GM12878 (cell line): ENCODE data around the gene OIT3. TPM values are rescaled to one million over a fixed set of nuclear protein-coding genes. Genes with fewer than 3 reads are reported as not detected.

ENCODE experiments used
- ATAC-seq: fragments of 200-7000 bp; cut with Tn5 transposase; 3 replicates; pipeline ENCODE4 v1.9.1; 2020; ENCODE audit warnings: mild to moderate bottlenecking, moderate library complexity
- BruUV-seq: library from RNA; stranded (reverse); fragments of 400-500 nt; replicated peaks from 2 replicates; lab custom pipeline; 2021; lab: Mats Ljungman, UMichigan
- CTCF ChIA-PET: fragments of 300-600 bp; sonication (Branson Sonifier 250); formaldehyde crosslinking; extraction: SDS; loops from one replicate; lab custom pipeline; 2021; ENCODE audit warnings: inconsistent platforms; lab: Yijun Ruan, JAX
- POLR2A ChIA-PET: fragments of 350-600 bp; formaldehyde crosslinking; extraction: SDS; loops from one replicate; lab custom pipeline; 2021; ENCODE audit warnings: inconsistent platforms; lab: Charles Lee
- RAD21 ChIA-PET: fragments of 300-600 bp; sonication (Branson Sonifier 250); formaldehyde crosslinking; loops from one replicate; lab custom pipeline; 2023; ENCODE audit warnings: antibody characterized with exemption; ENCODE audit not compliant: unreplicated experiment; lab: Charles Lee
- SMC1A ChIA-PET: fragments of 300-600 bp; sonication (Branson Sonifier 250); formaldehyde crosslinking; loops from one replicate; lab custom pipeline; 2023; ENCODE audit not compliant: unreplicated experiment, uncharacterized antibody; lab: Charles Lee
- DNase-seq: peaks from one replicate; pipeline ENCODE4 v3.0.0-alpha.2; 2011; ENCODE audit warnings: low read depth, low spot score
- FAIRE-seq: peaks from 3 replicates; lab custom pipeline; 2011; peaks lifted over from hg19 to GRCh38; lab: Jason Lieb, UNC
- H2AFZ ChIP-seq: 2 replicates; pipeline ENCODE4 v1.6.0; 2011; ENCODE audit warnings: low read depth, low read length, control low read depth; ENCODE audit not compliant: control insufficient read depth
- H3K27ac ChIP-seq: 2 replicates; pipeline ENCODE4 v1.5.1; 2011; ENCODE audit warnings: control low read depth; ENCODE audit not compliant: control insufficient read depth, insufficient read depth
- H3K27me3 ChIP-seq, 2 experiments: replicated peaks in 1 of 2; 2 replicates each; pipeline versions ENCODE4 v1.6.0 to v1.6.1; 2011; ENCODE audit warnings: low read length in 1 of 2; ENCODE audit not compliant: control insufficient read depth in 2 of 2, insufficient read depth in 2 of 2
- H3K36me3 ChIP-seq, 2 experiments: 2 replicates each; pipeline ENCODE4 v1.5.1; 2011; ENCODE audit warnings: low read length in 1 of 2; ENCODE audit not compliant: control insufficient read depth in 2 of 2, insufficient read depth in 2 of 2
- H3K4me1 ChIP-seq: 2 replicates; pipeline ENCODE4 v1.6.1; 2011; ENCODE audit warnings: mild to moderate bottlenecking, low read length, moderate library complexity, mixed read lengths; ENCODE audit not compliant: control insufficient read depth, insufficient read depth
- H3K4me2 ChIP-seq: 2 replicates; pipeline ENCODE4 v1.6.0; 2011; ENCODE audit warnings: control low read depth; ENCODE audit not compliant: control insufficient read depth, insufficient read depth
- H3K4me3 ChIP-seq: fragments of 200-600 bp; sonication (generic); 2 replicates; pipeline ENCODE4 v1.5.1; 2016
- H3K79me2 ChIP-seq: 2 replicates; pipeline ENCODE4 v1.6.0; 2011; ENCODE audit warnings: low read length; ENCODE audit not compliant: control insufficient read depth, insufficient read depth
- H3K9ac ChIP-seq: 2 replicates; pipeline ENCODE4 v1.8.0; 2011; ENCODE audit warnings: low read length, control low read depth, mixed read lengths; ENCODE audit not compliant: control insufficient read depth, insufficient read depth
- H3K9me3 ChIP-seq: replicated peaks from 3 replicates; pipeline ENCODE4 v1.5.1; 2011; ENCODE audit warnings: mild to moderate bottlenecking, low read length; ENCODE audit not compliant: control insufficient read depth, insufficient read depth
- H4K20me1 ChIP-seq: 2 replicates; pipeline ENCODE4 v1.6.0; 2011; ENCODE audit not compliant: control insufficient read depth, insufficient read depth
- CBX3 ChIP-seq: fragments of 200-600 bp; sonication (generic); IDR thresholded peaks from 2 replicates; pipeline ENCODE4 v1.6.1; 2016; ENCODE audit warnings: low read depth, borderline replicate concordance
- IRF5 ChIP-seq: fragments of 450-650 bp; IDR thresholded peaks from 2 replicates; pipeline ENCODE4 v1.6.1; 2017; ENCODE audit warnings: borderline replicate concordance
- MXI1 ChIP-seq: fragments of 150-350 bp; IDR thresholded peaks from 2 replicates; pipeline ENCODE4 v1.6.1; 2011; ENCODE audit warnings: low read depth, mild to moderate bottlenecking, inconsistent platforms, low read length, improper control_type of control experiment
- RELB ChIP-seq: fragments of 450-650 bp; IDR thresholded peaks from 2 replicates; pipeline ENCODE4 v1.6.1; 2017; ENCODE audit warnings: low read depth, mild to moderate bottlenecking, moderate library complexity
- YY1 ChIP-seq: IDR thresholded peaks from 2 replicates; pipeline ENCODE4 v1.6.1; 2011; ENCODE audit warnings: low read depth, mild to moderate bottlenecking, low read length
- ZBTB11 ChIP-seq: fragments of 450-650 bp; formaldehyde crosslinking; IDR thresholded peaks from 2 replicates; pipeline ENCODE4 v1.5.0; 2022; ENCODE audit warnings: mild to moderate bottlenecking, missing genetic modification characterization
- ZZZ3 ChIP-seq: IDR thresholded peaks from 2 replicates; pipeline ENCODE4 v1.6.1; 2011; ENCODE audit warnings: low read depth; ENCODE audit not compliant: control insufficient read depth, insufficient read length
- WGBS: methylation state at CpG from one replicate; pipeline ENCODE4 v1.1.6; 2016; ENCODE audit warnings: low lambda C conversion rate; ENCODE audit not compliant: insufficient replicate concordance, insufficient coverage; ENCODE audit errors: missing lambda C conversion rate; 5-methylcytosine and 5-hydroxymethylcytosine counted together
- in situ Hi-C: fragments of 300-500 bp; cut with MboI; formaldehyde crosslinking; loops from 9 replicates; pipeline ENCODE4 v1.14.3; 2018; ENCODE audit warnings: mixed read lengths
- intact Hi-C: fragments of 100-400 bp; cut with micrococcal nuclease; formaldehyde crosslinking; loops from one replicate; pipeline ENCODE4 v1.14.2; 2022; ENCODE audit not compliant: unreplicated experiment
- polyA plus RNA-seq, 11 experiments: library from polyadenylated mRNA; depleted of rRNA in 4 of 11; unstranded in 6 of 11; stranded (reverse) in 5 of 11; fragments of >200 nt; fragmentation: Nextera tagmentation in 4 of 11; fragmentation: Illumina TruSeq in 1 of 11; extraction: Ambion mirVana in 4 of 11; extraction: Trizol in 1 of 11; gene quantifications; 1 replicate in 1 of 11; 2 replicates in 10 of 11; pipeline versions ENCODE4 v1.2.1 to v1.2.3, GENCODE V29; 2011 to 2016; ENCODE audit warnings: inconsistent platforms in 2 of 11, missing spikeins in 2 of 11, low read depth in 1 of 11
- total RNA-seq, 4 experiments: library from RNA; depleted of rRNA in 3 of 4; stranded (reverse); fragments of >200 nt in 3 of 4; fragmentation: Illumina TruSeq in 1 of 4; extraction: Trizol in 1 of 4; gene quantifications; 2 replicates each; pipeline versions ENCODE4 v1.2.1 to v1.2.3, GENCODE V29; 2013 to 2021

OIT3 gene
- total and polyA plus RNA-seq, 10 of the 15 experiments (the other 5 are each of a cell fraction or from before 2014, with no cell fraction given) = not detected

GRCh38 chr10:72888151-72888638 is 5.3 kb upstream of the OIT3 start (continued):
- TF ChIP-seq IRF5 = no peak
- TF ChIP-seq, all 136 proteins: peak for 0

GRCh38 chr10:72889391-72889831 is 4.1 kb upstream of the OIT3 start:
- SMC1A ChIA-PET = no interaction called here
- in situ Hi-C loops (no loop called here), intact Hi-C loops (no loop called here)
- no peaks in the 10 kb centered on the region for H3K9me3 ChIP-seq
- H3K27me3 ChIP-seq = no peaks in the 10 kb centered on the region
- no peak overlapping the region for H3K9ac ChIP-seq
- ATAC-seq = no peak
- CTCF ChIA-PET = interaction anchor here (0.9 to 1.6 kb wide), 2 partner anchors 20 to 172 kb away, joined by 3 read pairs; no protein-coding TSS in a partner anchor
- no peaks in the 10 kb centered on the region for H3K36me3 ChIP-seq
- no peak for FAIRE-seq
- no peak overlapping the region for H3K27ac ChIP-seq
- no peak overlapping the region for H2AFZ ChIP-seq
- POLR2A ChIA-PET = no interaction called here
- no TSS peak for BruUV-seq
- no peaks in the 10 kb centered on the region for H3K4me1 ChIP-seq
- 77% methylated on average over 6 of the region's 6 CpGs for WGBS
- no peaks in the 10 kb centered on the region for H4K20me1 ChIP-seq
- RAD21 ChIA-PET = no interaction called here
- no peaks in the 10 kb centered on the region for H3K79me2 ChIP-seq
- no peak for DNase-seq
- H3K4me3 ChIP-seq = no peak overlapping the region
- H3K4me2 ChIP-seq = no peak overlapping the region
- TF ChIP-seq ZBTB11 (CRISPR knock-in tag) (no peak), MXI1 (no peak), CBX3 (no peak), RELB (no peak), ZZZ3 (no peak), YY1 (no peak)
